Left lung (tissue), 10 donors: ENCODE measurements around the gene CPD. TPM values are rescaled to one million over a fixed set of nuclear protein-coding genes. Genes with fewer than 3 reads are reported as not detected.

Experiments used
- ATAC-seq: fragments of 200-7000 bp; cut with Tn5 transposase; one replicate; pipeline ENCODE4 v1.9.1; 2020; ENCODE audit warnings: moderate library complexity
- DNase-seq, 4 donors: peaks; one replicate each; pipeline ENCODE4 v3.0.0-alpha.2; 2013 to 2020
- H3K27ac ChIP-seq, 2 donors: fragments of 200-600 bp; sonication (generic) in 1 of 2; one replicate each; pipeline versions ENCODE4 v1.5.0 to v1.8.0; 2020 to 2021
- H3K27me3 ChIP-seq, 2 donors: fragments of 200-600 bp; sonication (generic) in 1 of 2; one replicate each; pipeline versions ENCODE4 v1.5.0 to v1.8.0; 2020 to 2021
- H3K36me3 ChIP-seq, 2 donors: fragments of 200-600 bp; sonication (generic) in 1 of 2; one replicate each; pipeline versions ENCODE4 v1.5.0 to v1.8.0; 2020 to 2021
- H3K4me1 ChIP-seq, 2 donors: fragments of 200-600 bp; one replicate each; pipeline ENCODE4 v1.8.0; 2021
- H3K4me3 ChIP-seq, 2 donors: fragments of 200-600 bp; sonication (generic) in 1 of 2; one replicate each; pipeline versions ENCODE4 v1.5.0 to v1.8.0; 2020 to 2021; ENCODE audit warnings: mild to moderate bottlenecking in 1 of 2
- H3K9me3 ChIP-seq, 2 donors: fragments of 200-600 bp; sonication (generic) in 1 of 2; one replicate each; pipeline versions ENCODE4 v1.5.0 to v1.8.0; 2020 to 2021
- intact Hi-C, 2 donors: fragments of 100-400 bp; cut with DNase I; formaldehyde crosslinking; loops; one replicate each; pipeline versions ENCODE4 v1.11.2 to v1.14.2; 2022
- polyA plus RNA-seq, 6 donors: library from polyadenylated mRNA; unstranded; fragments of 120-200 nt; gene quantifications; one replicate each; pipeline ENCODE4 v1.2.1, GENCODE V29; 2013; ENCODE audit not compliant: insufficient read length in 6 of 6
- total RNA-seq, 2 donors: library from RNA; stranded (reverse); fragmentation: NEBNext Ultra II Directional; extraction: Animal tissue kit (Norgen Biotek cat#: 25700); gene quantifications; one replicate each; pipeline ENCODE4 v1.2.1, GENCODE V29; 2021
- TF ChIP-seq, protein P1 (sequence below), 2 donors: fragments of 200-600 bp; sonication (generic) in 1 of 2; IDR thresholded peaks; one replicate each; pipeline versions ENCODE4 v1.5.0 to v1.8.0; 2021; ENCODE audit warnings: antibody characterized with exemption in 2 of 2
- donor health status: DM: no; HTN: yes; CAD: no.
- donor health status: DM: no; HTN: no; CAD: no.

CPD gene
- total and polyA plus RNA-seq, 8 donors: 48.5 to 124 (median 53.9) TPM

GRCh38 chr17:30483159-30483558 is 104.4 kb downstream of the CPD start:
- Histone ChIP-seq H3K27me3 (no peaks in the 10 kb centered on the region), H3K9me3 (no peaks in the 10 kb centered on the region), H3K4me1 (peaks cover 0 to 25% of the 10 kb centered on the region in 2 donors), H3K36me3 (peaks cover 0 to 90% of the 10 kb centered on the region in 2 donors), H3K27ac (no peak overlapping the region), H3K4me3 (no peak overlapping the region)
- no peak for ATAC-seq
- TF ChIP-seq, protein P1, sequence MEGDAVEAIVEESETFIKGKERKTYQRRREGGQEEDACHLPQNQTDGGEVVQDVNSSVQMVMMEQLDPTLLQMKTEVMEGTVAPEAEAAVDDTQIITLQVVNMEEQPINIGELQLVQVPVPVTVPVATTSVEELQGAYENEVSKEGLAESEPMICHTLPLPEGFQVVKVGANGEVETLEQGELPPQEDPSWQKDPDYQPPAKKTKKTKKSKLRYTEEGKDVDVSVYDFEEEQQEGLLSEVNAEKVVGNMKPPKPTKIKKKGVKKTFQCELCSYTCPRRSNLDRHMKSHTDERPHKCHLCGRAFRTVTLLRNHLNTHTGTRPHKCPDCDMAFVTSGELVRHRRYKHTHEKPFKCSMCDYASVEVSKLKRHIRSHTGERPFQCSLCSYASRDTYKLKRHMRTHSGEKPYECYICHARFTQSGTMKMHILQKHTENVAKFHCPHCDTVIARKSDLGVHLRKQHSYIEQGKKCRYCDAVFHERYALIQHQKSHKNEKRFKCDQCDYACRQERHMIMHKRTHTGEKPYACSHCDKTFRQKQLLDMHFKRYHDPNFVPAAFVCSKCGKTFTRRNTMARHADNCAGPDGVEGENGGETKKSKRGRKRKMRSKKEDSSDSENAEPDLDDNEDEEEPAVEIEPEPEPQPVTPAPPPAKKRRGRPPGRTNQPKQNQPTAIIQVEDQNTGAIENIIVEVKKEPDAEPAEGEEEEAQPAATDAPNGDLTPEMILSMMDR (IDR thresholded peaks at IDR 0.05): no peak
- intact Hi-C loops: no loop called here
- no peak for DNase-seq

GRCh38 chr17:30493780-30494179 is 115.1 kb downstream of the CPD start:
- intact Hi-C loops: no loop called here
- ATAC-seq: no peak

DNA sequence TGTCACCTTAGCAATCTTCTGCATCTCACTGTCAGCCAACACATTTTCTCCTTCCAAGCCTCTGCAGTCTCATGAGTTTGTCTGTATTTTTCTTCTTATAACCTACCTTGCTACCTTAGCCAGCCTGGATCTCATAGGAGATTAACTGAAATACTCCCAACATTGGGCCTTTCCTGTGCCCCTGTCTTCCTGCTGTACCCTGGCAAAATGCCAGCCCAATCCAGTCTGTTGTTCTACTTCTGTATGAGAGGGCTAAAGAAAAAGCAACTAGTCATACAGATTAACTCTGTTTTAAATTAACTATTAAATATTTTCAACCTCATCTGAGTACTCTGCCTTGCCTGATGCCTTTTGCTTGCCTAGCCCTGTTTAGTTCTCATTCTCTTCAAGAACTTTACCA is 116.9 kb downstream of the CPD start:
- ATAC-seq: no peak
- Histone ChIP-seq H3K9me3 (no peaks in the 10 kb centered on the region), H3K27ac (no peak overlapping the region), H3K36me3 (peaks cover 0 to 99% of the 10 kb centered on the region in 2 donors), H3K4me1 (no peaks in the 10 kb centered on the region), H3K27me3 (no peaks in the 10 kb centered on the region), H3K4me3 (no peak overlapping the region)
- no peak for DNase-seq
- intact Hi-C loops: no loop called here
- TF ChIP-seq, protein P1 (IDR thresholded peaks at IDR 0.05): no peak

More at GRCh38 chr17:30493780-30494179, 115.1 kb downstream of the CPD start:
- H3K36me3 ChIP-seq: peaks cover 0 to 99% of the 10 kb centered on the region in 2 donors
- H3K27ac ChIP-seq: no peak overlapping the region
- no peak for DNase-seq
- H3K9me3 ChIP-seq: no peaks in the 10 kb centered on the region
- H3K4me3 ChIP-seq: no peak overlapping the region
- no peaks in the 10 kb centered on the region for H3K4me1 ChIP-seq
- H3K27me3 ChIP-seq: no peaks in the 10 kb centered on the region
- TF ChIP-seq, protein P1 (IDR thresholded peaks at IDR 0.05): no peak

DNA sequence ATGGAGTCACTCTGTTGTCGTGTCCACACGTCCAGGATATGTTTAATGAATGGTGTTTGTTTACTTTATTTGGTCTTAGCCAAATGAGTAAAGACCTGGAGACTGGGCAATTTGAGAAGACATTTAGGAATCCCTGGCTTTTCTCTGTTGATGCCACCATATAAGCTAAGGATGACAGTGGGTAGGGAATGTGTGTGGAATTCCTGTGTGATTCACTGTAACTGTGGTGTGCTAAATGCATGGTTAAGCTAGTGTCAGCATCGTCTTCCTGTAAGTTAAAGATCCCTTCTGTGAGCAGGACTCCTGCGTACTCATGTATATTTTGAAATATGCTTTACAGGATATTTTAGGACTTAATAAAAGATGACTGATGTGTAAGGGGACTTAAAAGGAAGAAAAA is 124.8 kb downstream of the CPD start:
- TF ChIP-seq, protein P1 (IDR thresholded peaks at IDR 0.05): no peak
- H3K27me3 ChIP-seq: no peaks in the 10 kb centered on the region
- DNase-seq (no peak), ATAC-seq (no peak)
- H3K9me3 ChIP-seq: no peaks in the 10 kb centered on the region
- H3K4me3 ChIP-seq: no peak overlapping the region
- no peak overlapping the region for H3K27ac ChIP-seq
- peaks cover 0 to 79% of the 10 kb centered on the region in 2 donors for H3K36me3 ChIP-seq
- intact Hi-C loops: no loop called here
- peaks cover 0 to 9% of the 10 kb centered on the region in 2 donors for H3K4me1 ChIP-seq

- Histone ChIP-seq H3K9me3 (no peaks in the 10 kb centered on the region), H3K4me1 (peaks cover 0 to 9% of the 10 kb centered on the region in 2 donors), H3K4me3 (no peak overlapping the region), H3K36me3 (peaks cover 0 to 61% of the 10 kb centered on the region in 2 donors), H3K27me3 (no peaks in the 10 kb centered on the region), H3K27ac (peak overlapping the region in 1 of 2 donors; percentile 16)
- DNase-seq (peak in 1 of 4 donors; percentile 40), ATAC-seq (peak; percentile 86)
- intact Hi-C loops: no loop called here
- TF ChIP-seq, protein P1 (IDR thresholded peaks at IDR 0.05): no peak
These were observed 127.2 kb downstream of the CPD start for GRCh38 chr17:30505868-30506417.
